Smooth muscle cell (in vitro differentiated cells): ENCODE data around the gene APLF. TPM values are rescaled to one million over a fixed set of nuclear protein-coding genes. Genes with fewer than 3 reads are reported as not detected.

Experiments used
- DNase-seq: peaks from one replicate; lab custom pipeline; 2025; ENCODE audit not compliant: unreplicated experiment; lab: John Stamatoyannopoulos, UW
- H2AFZ ChIP-seq: fragments of 200-600 bp; sonication (generic); 2 replicates; pipeline ENCODE4 v1.6.0; 2016; ENCODE audit warnings: antibody characterized with exemption, low read depth, mild to moderate bottlenecking
- H3F3A ChIP-seq: fragments of 200-600 bp; sonication (generic); 2 replicates; pipeline ENCODE4 v1.6.0; 2017; ENCODE audit warnings: antibody characterized with exemption, low read depth
- H3K27ac ChIP-seq: fragments of 200-600 bp; sonication (generic); 2 replicates; pipeline ENCODE4 v1.5.1; 2016; ENCODE audit warnings: low read depth, mild to moderate bottlenecking
- H3K27me3 ChIP-seq: fragments of 200-600 bp; sonication (generic); 2 replicates; pipeline ENCODE4 v1.6.1; 2016; ENCODE audit warnings: low read depth, mild to moderate bottlenecking
- H3K36me3 ChIP-seq: fragments of 200-600 bp; sonication (generic); 2 replicates; pipeline ENCODE4 v1.5.1; 2016; ENCODE audit warnings: low read depth
- H3K4me1 ChIP-seq: fragments of 200-600 bp; sonication (generic); 2 replicates; pipeline ENCODE4 v1.5.1; 2016; ENCODE audit warnings: low read depth
- H3K4me2 ChIP-seq: fragments of 200-600 bp; sonication (generic); 2 replicates; pipeline ENCODE4 v1.6.0; 2016; ENCODE audit warnings: mild to moderate bottlenecking
- H3K4me3 ChIP-seq: fragments of 200-600 bp; sonication (generic); 2 replicates; pipeline ENCODE4 v1.5.1; 2016; ENCODE audit warnings: mild to moderate bottlenecking
- H3K79me2 ChIP-seq: fragments of 200-600 bp; sonication (generic); 2 replicates; pipeline ENCODE4 v1.6.0; 2016; ENCODE audit warnings: low read depth, mild to moderate bottlenecking
- H3K9ac ChIP-seq: fragments of 200-600 bp; sonication (generic); 2 replicates; pipeline ENCODE4 v1.6.0; 2016; ENCODE audit warnings: low read depth
- H3K9me3 ChIP-seq: fragments of 200-600 bp; sonication (generic); replicated peaks from 2 replicates; pipeline ENCODE4 v1.5.1; 2016; ENCODE audit warnings: low read depth
- H4K20me1 ChIP-seq: fragments of 200-600 bp; sonication (generic); 2 replicates; pipeline ENCODE4 v1.6.0; 2016; ENCODE audit warnings: low read depth
- CTCF ChIP-seq: fragments of 200-600 bp; sonication (generic); IDR thresholded peaks from 2 replicates; pipeline ENCODE4 v1.5.1; 2017; ENCODE audit warnings: borderline replicate concordance, mild to moderate bottlenecking, antibody characterized with exemption; ENCODE audit not compliant: insufficient read depth, poor library complexity, severe bottlenecking
- WGBS: methylation state at CpG from one replicate; pipeline ENCODE4 v1.1.7; 2016; ENCODE audit warnings: low lambda C conversion rate; 5-methylcytosine and 5-hydroxymethylcytosine counted together
- polyA plus RNA-seq: library from polyadenylated mRNA; unstranded; fragments of >200 nt; fragmentation: Nextera tagmentation; extraction: Ambion mirVana; gene quantifications from 2 replicates; pipeline ENCODE4 v1.2.1, GENCODE V29; 2016
- total RNA-seq: library from RNA; depleted of rRNA; stranded (reverse); fragments of >200 nt; gene quantifications from 2 replicates; pipeline ENCODE4 v1.2.3, GENCODE V29; 2014

The APLF gene
- total and polyA plus RNA-seq, 2 experiments from 2014 or later: 3.4 to 8.0 TPM

- Histone ChIP-seq H3K9me3 (no peaks in the 10 kb centered on the region), H3K4me1 (no peaks in the 10 kb centered on the region), H4K20me1 (no peaks in the 10 kb centered on the region), H3K9ac (no peak overlapping the region), H3K27ac (no peak overlapping the region), H2AFZ (no peak overlapping the region), H3K4me3 (no peak overlapping the region), H3K4me2 (no peak overlapping the region), H3K36me3 (no peaks in the 10 kb centered on the region), H3K79me2 (no peaks in the 10 kb centered on the region), H3F3A (no peaks in the 10 kb centered on the region), H3K27me3 (no peaks in the 10 kb centered on the region)
- no peak for TF ChIP-seq CTCF
- DNase-seq: no peak
- 90% methylated on average over 5 of the region's 5 CpGs for WGBS
Observed at GRCh38 chr2:68612765-68613519, 145.6 kb downstream of the APLF start.

DNA sequence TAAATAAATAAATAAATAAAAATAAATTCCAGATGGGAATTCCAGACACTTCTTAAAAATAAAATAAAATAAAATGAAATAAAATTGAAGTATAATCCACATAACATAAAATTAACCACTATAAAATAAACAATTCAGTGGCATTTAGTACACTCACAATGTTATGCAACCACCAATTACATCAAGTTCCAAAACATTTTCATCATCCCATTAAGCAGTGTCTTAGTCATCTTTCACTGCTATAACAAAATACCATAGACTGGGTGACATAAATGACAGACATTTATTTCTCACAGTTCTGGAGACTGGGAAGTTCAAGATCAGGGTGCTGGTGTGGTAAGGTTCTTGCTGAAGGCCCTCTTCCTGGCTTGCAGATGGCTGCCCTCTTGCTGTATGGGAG is 153.4 kb downstream of the APLF start:
- Histone ChIP-seq H3K4me1 (no peaks in the 10 kb centered on the region), H3K36me3 (no peaks in the 10 kb centered on the region), H3K9me3 (no peaks in the 10 kb centered on the region), H3K4me2 (no peak overlapping the region), H3K4me3 (no peak overlapping the region), H3K27me3 (no peaks in the 10 kb centered on the region), H3K27ac (no peak overlapping the region), H3K79me2 (no peaks in the 10 kb centered on the region), H3K9ac (no peak overlapping the region), H4K20me1 (no peaks in the 10 kb centered on the region), H2AFZ (no peak overlapping the region), H3F3A (no peaks in the 10 kb centered on the region)
- no peak for TF ChIP-seq CTCF
- no peak for DNase-seq

GRCh38 chr2:68623820-68624219 is 156.4 kb downstream of the APLF start:
- DNase-seq: no peak
- 94% methylated on average over 6 of the region's 6 CpGs for WGBS

More at GRCh38 chr2:68623820-68624219, 156.4 kb downstream of the APLF start:
- no peaks in the 10 kb centered on the region for H3K79me2 ChIP-seq
- H3K27ac ChIP-seq: no peak overlapping the region
- H3K4me2 ChIP-seq: no peak overlapping the region
- H3K27me3 ChIP-seq: no peaks in the 10 kb centered on the region
- H4K20me1 ChIP-seq: no peaks in the 10 kb centered on the region
- no peak overlapping the region for H3K4me3 ChIP-seq
- no peak overlapping the region for H2AFZ ChIP-seq
- no peaks in the 10 kb centered on the region for H3F3A ChIP-seq
- no peaks in the 10 kb centered on the region for H3K36me3 ChIP-seq
- H3K9ac ChIP-seq: no peak overlapping the region
- TF ChIP-seq CTCF: no peak
- H3K4me1 ChIP-seq: no peaks in the 10 kb centered on the region
- no peaks in the 10 kb centered on the region for H3K9me3 ChIP-seq
